Measurements from ENCODE around the gene DRC3.

GRCh38 chr17:17966399-17966798, 6.3 kb upstream of the DRC3 start:
- TF ChIP-seq CTCF (IDR thresholded peaks at IDR 0.05; ENCODE audit: insufficient read depth, low read depth, low read length) (no peak), EZH2 (IDR thresholded peaks at IDR 0.05; ENCODE audit: insufficient read depth, low read length) (no peak)
